DMS53 treated with DMSO at 0.1 percent for 48 hours (cell line): Measurements from ENCODE around the gene FASTK.

Source experiments
- DNase-seq: peaks from one replicate; lab custom pipeline; 2025; ENCODE audit not compliant: unreplicated experiment; lab: John Stamatoyannopoulos, UW

Gene FASTK, protein sequence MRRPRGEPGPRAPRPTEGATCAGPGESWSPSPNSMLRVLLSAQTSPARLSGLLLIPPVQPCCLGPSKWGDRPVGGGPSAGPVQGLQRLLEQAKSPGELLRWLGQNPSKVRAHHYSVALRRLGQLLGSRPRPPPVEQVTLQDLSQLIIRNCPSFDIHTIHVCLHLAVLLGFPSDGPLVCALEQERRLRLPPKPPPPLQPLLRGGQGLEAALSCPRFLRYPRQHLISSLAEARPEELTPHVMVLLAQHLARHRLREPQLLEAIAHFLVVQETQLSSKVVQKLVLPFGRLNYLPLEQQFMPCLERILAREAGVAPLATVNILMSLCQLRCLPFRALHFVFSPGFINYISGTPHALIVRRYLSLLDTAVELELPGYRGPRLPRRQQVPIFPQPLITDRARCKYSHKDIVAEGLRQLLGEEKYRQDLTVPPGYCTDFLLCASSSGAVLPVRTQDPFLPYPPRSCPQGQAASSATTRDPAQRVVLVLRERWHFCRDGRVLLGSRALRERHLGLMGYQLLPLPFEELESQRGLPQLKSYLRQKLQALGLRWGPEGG

DNA sequence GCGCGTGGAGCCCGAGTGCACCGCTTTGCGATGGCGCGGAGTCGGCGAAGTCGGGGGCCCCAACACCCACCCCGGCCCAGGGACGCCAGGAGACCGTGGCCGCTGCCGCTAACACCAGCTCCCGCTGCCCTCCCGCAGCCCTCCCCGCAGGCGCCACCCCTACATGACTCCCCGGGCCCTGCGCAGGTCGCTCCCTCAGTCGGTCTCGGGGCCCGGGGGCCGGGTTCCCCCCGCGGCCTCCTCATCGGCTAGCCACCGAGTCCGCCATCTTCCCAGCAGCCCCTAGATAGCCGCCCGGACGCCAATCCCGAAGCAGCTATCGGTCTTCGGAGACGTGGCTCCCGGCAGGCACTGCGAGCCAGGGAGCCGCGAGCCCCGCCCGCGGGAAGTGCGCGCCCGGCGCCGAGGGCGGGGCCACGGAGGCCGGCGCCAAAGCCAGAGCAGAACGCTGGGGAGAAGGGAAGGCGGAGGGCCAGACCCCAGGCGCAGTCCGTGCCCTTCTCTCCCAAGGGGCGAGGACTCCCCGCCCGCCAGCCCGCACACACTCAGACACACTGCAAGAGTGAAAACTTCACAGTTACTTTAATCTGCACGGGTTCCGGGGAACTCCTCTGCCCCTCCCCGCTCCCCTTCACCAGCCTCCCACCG, at the start of gene FASTK:
FASTK (minus strand) TSS at position 288 of the 648 bp plus-strand sequence; CDS start at position 245, 43 bp downstream.
- DNase-seq: peak; percentile 94

DNA sequence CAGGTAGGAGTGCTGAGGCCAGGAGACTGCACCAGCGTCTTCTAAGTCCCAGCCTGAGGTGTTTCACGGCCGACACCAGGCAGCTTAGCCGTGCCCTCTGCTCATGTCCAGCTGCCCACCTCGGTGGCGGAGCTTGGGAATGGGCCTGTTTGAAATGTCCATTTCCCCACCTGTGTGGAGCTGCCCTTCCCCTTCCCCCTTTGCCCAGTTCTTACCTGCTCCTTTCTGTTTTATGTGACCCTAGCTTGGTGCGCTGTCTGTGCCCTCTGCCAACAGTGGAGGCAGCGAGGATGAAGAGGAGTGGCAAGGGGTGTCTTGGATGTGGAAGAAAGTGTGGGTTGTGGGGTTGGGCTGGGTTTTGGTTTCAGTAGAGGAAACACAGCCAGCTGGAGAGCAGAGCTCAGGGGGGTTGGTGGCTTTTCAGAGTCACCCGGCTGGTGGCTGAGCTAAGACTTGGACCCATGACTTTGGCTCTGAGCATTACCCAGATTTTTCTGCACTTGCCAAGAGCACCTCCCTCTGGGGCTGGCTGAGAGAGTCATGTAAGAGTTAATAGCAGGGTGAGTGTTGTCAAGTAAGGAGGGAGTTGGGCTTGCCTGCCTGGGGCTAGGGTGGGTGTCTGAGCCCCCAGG, 49.5 kb upstream of the FASTK start:
- no peak for DNase-seq

DNA sequence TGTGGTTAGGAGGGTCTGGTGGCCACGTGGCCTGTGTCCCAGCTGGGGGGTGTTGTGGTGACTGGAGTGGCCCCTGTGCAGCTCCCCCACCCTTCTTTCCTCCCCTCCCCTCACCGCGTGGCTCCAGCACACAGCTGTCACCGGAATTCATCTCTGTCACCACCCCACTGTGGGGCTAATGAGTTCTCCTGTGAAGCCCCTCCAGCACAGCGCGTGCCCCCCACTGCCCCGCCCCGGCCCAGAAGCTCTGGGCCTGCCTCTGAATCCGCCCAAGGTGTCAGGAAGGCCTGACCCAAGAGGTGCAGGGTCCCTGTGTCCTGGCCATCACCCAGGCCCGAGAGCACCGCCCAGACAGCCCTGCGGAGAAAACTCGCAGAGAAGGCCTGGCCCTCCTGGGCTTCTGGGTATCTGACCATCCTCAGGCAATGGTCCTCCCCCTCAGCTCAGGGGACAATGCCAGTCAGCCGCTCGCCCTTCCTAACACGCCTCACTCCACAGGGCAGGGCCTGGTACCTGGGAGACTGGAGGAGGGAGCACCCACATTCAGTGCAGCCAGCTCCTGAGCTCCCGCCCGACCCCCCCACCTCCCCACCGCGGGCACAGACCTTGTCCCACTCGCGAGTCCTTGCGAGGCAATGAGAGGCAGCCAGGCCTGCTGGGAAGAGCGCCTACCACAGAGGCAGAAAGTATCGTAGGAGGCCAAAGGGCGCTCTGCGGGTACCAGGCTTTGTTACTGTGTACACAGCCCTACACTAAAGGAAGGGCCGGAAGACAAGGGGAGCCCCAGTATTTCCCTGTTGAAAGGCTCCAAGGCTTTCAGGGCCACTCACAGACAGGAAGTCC, 48.7 kb upstream of the FASTK start:
- DNase-seq: no peak

DNA sequence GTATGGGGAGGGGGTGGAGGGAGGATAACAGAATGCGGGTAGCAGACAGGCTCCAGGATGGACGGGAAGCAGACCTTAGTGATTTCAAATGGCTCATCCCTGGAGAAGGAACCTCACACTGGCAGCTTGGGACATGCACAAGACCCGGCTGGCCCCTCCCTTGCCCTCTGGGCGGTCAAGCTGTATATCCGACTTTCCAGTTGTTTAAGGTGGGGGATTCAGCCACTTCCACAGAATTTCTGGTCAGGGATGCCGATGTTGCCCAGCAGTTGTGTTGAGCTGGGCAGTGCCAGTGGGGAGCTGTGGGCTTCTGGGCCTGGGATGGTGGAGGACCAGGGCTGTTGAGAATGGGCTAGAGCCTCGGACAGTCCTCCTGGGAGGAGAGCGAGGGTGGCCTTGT, 48.1 kb upstream of the FASTK start:
- DNase-seq: no peak

DNA sequence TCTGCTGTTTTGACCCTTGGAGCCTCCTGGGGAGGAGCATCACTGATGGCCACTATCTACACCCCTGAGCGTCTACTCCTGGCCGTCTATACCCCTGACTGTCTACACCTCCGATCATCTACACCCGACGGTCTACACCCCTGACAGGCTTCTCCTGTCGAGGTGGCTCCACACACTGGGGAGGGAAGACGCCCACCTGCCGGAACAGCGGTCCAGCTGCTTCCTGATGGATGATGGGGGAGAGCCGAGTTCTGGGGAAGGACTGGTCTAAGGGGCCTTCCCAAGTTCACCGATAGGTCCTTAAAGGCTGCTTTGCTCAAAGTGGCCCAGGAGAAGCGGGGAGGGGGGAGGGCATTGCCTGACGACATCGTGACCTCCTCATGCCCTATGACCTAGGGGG, 47.5 kb upstream of the FASTK start:
- no peak for DNase-seq

DNA sequence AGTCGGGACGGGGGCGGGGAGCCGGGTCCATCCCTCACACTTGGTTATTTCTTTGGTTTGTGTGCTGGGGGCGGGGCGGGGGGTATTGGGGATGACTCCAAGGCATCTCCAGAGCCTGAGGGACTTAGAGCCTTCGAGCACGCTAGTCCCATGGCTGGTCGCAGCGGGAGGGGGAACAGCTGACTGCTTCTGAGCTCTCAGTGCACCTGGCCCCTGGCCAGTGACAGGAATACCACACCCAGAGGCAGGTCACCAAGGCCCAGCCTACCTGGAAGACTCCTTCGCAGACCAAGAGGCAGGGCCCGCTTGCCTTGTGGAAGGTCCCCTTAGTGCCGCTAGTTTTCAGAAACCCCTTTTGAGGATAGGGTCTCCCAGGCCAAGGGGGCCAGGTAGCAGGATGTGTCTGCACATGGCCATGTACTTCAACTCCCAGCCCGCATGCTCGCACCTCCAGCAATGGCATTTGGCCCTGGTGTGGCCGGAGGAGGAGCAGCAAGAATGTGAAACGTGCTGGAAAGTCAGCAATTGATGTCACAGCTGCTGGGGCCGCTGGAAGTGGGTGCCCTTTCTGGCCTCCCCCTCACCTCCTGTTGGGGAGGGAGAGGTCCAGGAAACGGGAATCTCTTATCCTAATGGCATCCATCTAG, 46.0 kb upstream of the FASTK start:
- DNase-seq: no peak

DNA sequence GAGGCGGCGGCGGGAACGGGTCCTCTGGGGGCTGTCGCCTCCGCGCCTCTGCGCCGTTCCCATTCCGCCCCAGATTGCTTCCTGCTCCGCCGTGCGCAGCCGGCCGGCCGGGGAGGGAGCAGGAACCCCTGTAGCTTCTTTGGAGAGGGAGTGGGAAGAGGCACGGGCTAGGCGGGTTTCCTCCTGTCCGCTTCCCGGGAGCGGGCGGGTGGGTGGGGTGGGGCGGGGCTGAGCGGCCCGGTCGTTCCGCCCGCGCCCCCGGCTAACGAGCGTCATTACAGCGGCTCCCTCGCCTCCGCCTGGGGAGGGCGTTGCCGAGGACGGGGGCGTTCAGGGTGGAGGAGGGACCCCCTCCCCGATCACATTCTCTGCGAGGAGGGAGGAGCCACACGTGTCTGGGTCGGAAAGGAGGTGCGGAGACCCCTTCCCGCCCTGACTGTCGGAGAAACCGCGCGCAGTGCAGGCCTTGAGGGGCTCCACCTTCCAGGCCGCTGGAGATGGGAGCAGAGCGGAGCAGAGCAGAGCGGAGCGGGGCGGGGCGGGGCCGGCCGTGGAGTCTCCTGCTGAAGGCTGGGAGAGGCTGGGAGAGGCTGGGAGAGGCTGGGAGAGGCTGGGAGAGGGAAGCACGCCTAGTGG, 45.4 kb upstream of the FASTK start:
- no peak for DNase-seq

DNA sequence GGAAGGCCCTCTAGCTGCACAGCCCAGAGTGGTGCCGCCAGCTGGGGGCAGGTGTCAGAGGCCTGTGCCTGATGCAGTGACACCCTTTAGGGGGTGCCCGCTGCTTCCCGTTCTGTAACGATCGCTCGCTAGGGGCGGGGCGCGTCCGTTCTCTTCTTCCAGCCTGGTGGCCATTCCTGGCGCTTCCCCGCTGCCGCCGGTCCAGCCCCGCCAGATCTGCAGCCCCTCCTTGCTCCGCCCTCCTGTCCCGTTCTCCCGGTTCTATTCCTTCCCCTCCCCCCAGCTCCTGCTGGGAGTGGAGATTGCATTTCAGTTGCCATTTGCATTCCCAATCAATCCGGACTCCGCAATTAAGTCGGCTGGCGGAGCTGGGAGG, 44.8 kb upstream of the FASTK start:
- no peak for DNase-seq

DNA sequence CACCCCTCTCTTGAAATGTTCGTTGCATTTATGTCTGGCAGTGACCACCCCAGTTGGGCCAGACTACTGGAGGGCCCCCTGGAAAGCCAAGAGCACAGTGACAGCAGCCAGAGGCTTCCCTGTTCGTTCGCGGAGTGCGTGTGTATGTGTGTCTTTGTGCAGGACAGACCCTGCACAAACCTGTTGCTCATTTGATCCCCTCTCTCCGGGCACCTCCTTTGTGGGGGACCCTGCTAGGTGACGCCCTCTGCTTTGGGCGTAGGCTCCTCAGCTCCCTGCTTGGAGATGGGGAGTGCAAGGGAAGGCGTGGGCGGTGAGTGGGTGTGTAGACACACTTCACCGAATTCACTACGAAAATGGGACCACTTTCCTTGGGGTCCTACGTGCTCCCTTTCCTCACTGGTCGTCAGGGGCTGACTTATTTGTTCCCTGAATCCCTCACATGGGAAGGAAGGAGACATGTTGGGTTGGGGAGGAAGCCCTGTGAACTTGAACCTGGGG, 44.3 kb upstream of the FASTK start:
- DNase-seq: no peak

DNA sequence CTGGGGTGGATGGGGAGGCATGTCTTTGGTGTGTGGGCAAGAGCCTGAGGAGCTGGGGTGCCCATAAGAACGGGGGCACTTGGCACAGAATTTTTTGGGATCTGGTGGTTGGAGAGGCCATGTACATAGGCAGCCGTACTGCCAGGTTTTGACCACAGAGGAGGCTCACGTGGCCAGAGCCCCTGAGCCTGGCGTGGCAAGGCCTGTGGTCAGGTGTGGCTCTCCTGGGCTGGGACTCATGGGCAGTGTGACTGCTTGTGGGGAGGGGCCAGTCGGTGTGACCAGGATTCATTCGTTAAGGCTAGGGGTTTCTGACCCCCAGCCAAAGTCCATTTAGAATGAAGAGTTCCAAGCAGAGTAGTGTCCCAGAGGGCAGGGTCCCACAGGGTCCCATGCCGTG, 43.9 kb upstream of the FASTK start:
- DNase-seq: no peak

DNA sequence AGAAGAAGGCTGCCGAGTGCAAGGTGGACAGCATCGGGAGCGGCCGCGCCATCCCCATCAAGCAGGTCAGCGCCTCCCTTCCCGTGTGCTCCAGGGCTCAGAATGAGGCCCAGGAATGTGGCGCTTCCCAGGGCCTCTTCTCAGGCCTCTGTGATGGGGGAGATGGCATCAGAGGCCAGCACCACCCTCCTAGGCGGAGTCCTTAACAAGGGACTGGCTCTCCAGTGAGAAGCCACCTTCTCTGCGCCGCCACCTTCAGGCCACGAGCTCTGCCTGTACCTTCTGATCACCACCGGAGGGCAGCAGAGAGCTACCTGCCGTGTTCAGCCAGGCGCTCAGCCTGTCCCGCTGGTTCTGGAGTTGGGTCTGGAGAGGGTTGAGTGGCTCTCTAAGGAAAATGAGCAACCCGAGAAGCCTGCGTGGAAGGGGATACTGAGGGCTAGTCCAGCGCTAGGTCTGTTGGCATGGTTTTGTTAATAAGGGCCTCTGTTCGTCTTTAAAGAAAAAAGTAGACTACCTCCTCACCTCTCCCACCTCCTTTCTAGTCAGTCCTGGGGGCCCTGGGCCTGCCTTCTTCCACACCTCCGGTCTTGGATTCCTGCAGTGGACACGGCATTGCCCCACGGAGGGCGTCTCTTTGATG, 43.3 kb upstream of the FASTK start:
- DNase-seq: peak; percentile 84

DNA sequence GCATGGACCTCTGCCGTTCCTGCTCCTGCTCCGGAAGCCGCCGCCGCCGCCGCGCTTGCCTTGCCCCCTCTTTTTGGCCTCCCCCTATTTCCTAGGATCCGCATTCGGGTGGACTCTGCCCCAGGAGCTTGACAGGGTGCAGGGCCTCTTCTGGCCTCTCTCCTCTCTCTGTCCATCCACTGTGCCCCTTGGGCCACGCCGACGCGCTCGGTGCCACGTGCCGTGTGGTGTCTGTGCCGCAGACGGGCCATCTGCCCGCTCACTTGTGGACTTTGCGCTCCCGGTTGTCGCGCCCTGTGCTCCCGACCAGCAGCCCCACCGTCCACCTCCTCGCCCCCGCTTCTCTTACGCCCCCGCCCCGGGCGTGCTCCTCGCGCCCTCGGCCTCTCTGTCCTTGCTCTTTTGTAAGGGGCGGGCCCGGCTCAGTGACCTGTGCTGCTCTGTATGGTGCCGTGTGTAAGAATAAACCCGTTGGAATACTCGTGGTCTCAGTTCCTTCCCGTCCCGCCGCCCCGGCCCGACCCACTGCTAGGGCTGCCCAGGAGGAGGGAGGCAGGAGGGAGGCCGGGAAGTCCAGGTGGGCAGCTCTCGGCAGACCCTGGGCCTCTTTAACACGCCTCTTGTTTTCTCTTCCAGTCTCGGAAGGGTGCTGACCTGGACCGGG, 42.7 kb upstream of the FASTK start:
- no peak for DNase-seq

DNA sequence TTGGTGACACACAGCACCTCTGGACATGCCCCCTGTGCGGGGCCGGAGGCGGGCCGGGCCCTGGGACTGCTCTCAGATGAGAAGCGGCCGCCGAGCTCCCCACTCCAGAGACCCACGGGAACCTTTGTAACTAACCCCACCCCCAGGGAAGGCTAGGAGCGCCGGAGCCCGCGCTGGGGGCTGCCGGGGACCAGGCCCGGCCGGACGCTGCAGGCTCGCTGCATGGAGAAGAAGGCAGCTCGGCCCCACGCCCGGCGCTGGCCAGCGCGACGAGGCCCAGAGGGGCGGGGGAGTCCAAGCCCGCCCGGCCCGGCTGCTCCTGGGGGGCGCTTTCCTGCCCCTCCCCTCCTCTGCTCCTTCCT, 42.2 kb upstream of the FASTK start:
- DNase-seq: no peak

DNA sequence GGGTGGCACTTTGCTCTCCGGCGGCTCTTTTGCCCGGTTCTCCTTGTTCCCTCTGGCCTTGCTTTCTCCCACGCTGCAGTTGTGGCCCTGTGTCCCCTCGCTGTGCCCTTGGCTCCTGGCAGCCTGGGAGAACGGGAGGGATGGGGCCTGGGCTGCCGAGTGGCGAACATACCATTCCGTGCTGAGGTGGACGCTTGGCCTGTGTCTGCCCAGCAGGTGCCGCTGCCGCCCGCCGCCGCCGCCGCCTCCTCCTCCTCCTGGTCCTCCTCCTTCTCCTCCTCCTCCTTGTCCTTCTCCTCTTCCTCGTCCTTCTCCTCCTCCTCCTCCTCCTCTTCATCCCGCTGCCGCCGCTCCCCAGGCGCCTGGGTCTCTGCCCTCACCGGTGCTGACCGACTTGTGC, 41.7 kb upstream of the FASTK start:
- no peak for DNase-seq

DNA sequence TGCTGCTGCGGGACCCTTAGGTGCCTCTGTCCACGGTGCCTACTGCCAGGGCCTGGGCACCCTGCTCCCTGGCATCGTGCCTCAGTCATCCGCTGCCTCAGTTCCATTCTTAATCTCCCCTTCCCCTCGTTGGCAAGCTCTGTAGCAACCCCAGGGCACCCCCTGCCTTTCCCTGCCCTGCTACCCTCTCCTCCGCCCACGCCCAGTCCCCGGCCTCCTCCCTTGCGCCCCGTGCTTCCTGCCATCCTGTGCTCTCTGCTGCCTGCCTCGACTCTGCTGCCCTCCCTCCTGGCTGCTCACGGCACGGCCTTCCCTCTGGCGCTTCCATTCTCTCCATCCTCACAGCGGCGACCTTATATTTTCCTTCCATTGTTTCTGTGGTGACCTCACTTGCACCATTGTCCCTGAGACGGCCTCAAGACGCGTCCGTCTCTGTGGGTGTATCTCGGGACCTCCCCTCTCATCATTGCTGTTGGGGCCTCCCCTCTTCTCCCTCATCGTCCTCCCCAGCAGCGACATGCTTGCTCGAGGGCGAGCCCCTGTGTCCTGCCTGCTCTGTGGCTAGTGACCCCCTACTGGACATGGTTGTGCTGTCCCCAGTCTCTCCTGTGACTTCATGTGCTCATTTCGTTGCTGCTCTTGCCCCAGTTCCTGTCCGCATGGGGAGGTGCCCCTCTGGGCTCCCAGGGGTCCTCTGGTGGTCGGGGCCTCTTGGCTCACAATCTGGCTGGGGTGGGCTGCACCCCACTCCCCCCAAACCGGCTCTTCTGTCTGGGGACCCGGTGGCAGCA, 41.0 kb upstream of the FASTK start:
- DNase-seq: no peak

DNA sequence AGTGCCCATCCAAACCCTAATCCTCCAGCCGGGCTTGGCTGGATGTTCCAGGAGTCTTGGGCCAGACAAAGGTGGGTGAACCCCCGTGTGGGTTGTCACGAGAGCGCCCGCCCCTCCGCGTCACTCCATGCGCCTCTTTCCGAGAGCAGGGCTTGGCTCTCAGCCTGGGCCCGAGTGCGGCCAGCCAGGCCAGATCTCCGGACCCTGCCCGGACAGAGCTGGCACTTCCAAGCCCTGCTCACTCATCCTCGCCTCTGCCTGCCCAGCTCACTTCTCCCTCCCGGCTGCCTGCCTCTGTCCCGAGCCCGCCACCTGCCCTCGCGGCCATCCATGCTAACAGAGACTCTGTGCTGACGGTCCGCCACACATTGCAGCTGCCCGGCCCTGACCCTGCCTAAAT, 40.3 kb upstream of the FASTK start:
- DNase-seq: no peak

DNA sequence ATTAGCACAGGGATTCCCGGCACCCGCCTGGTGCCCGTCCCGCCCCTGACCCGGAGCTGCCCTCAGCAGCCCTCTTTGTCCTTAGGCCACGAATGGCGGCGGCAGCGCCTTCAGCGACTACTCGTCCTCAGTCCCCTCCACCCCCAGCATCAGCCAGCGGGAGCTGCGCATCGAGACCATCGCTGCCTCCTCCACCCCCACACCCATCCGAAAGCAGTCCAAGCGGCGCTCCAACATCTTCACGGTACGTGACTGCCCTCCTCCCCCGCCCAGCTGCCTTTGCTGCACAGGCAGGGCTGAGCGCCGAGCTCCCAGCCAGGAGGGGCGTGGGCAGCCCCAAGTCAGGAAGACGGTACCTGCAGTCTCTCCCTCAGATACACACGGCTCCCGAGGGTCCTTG, 39.3 kb upstream of the FASTK start:
- DNase-seq: no peak

DNA sequence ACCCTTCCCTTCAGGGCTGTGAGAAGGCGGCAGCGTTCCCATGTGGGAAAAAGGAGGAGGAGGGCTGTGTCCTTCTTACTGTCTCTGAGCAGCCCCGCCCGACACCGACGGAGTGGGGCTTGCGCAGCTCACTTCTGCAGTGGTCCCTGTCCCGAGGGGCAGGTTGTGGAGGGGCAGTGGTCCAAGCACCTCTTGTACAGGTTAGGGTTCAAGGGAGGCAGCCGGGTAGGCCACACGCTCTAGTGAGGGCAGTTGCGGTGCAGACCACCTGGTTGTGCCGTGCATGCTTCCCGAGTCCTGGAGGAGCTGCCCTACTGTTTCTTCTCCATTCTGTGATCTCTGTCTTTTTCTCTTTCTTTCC, 38.4 kb upstream of the FASTK start:
- DNase-seq: no peak
